GM21423 (cell line): ENCODE data around the gene MYO9A.
"Not testable (repeated sequence)": the region's sequence is repeated elsewhere in the genome, so short reads cannot be mapped to it uniquely, and the experiment has no call there.

ENCODE experiments used
- ATAC-seq: cut with Tn5 transposase; IDR thresholded peaks from one replicate; pipeline ENCODE4 v1.9.1; 2021; ENCODE audit warnings: mild to moderate bottlenecking, moderate library complexity; ENCODE audit not compliant: unreplicated experiment

The MYO9A gene

GRCh38 chr15:72044956-72045355 is 73.0 kb downstream of the MYO9A start:
- ATAC-seq: no peak

- no peak for ATAC-seq
Observed at GRCh38 chr15:72042865-72043264, 75.1 kb downstream of the MYO9A start.

GRCh38 chr15:72042054-72042453 is 75.9 kb downstream of the MYO9A start:
- ATAC-seq: no peak

- ATAC-seq: no peak
Observed at GRCh38 chr15:72037321-72037720, 80.6 kb downstream of the MYO9A start.

- ATAC-seq: no peak
Observed at GRCh38 chr15:72034859-72035650, 82.9 kb downstream of the MYO9A start.

GRCh38 chr15:72034351-72034750 is 83.6 kb downstream of the MYO9A start:
- no peak for ATAC-seq

- ATAC-seq: no peak
Observed at GRCh38 chr15:72033711-72034110, 84.2 kb downstream of the MYO9A start.

GRCh38 chr15:72033285-72033684 is 84.7 kb downstream of the MYO9A start:
- no peak for ATAC-seq

GRCh38 chr15:72021604-72022003 is 96.3 kb downstream of the MYO9A start:
- no peak for ATAC-seq

- ATAC-seq: no peak
Observed at GRCh38 chr15:72020799-72021198, 97.2 kb downstream of the MYO9A start.

- not testable (repeated sequence) for ATAC-seq
Observed at GRCh38 chr15:72014555-72014954, 103.4 kb downstream of the MYO9A start.

GRCh38 chr15:72013703-72014102 is 104.2 kb downstream of the MYO9A start:
- no peak for ATAC-seq

- ATAC-seq: no peak
Observed at GRCh38 chr15:72011302-72011942, 106.5 kb downstream of the MYO9A start.

GRCh38 chr15:72009222-72009621 is 108.7 kb downstream of the MYO9A start:
- no peak for ATAC-seq

GRCh38 chr15:72006382-72006781 is 111.6 kb downstream of the MYO9A start:
- ATAC-seq: no peak

- ATAC-seq: no peak
Observed at GRCh38 chr15:72005483-72005882, 112.5 kb downstream of the MYO9A start.

GRCh38 chr15:71999807-72000206 is 118.1 kb downstream of the MYO9A start:
- no peak for ATAC-seq

GRCh38 chr15:71998717-71999116 is 119.2 kb downstream of the MYO9A start:
- not testable (repeated sequence) for ATAC-seq

- no peak for ATAC-seq
Observed at GRCh38 chr15:71997691-71998090, 120.3 kb downstream of the MYO9A start.

- no peak for ATAC-seq
Observed at GRCh38 chr15:71975816-71976150, 142.2 kb downstream of the MYO9A start.

GRCh38 chr15:71974211-71974610 is 143.7 kb downstream of the MYO9A start:
- no peak for ATAC-seq

GRCh38 chr15:71973366-71973765 is 144.6 kb downstream of the MYO9A start:
- no peak for ATAC-seq

GRCh38 chr15:71971905-71972304 is 146.0 kb downstream of the MYO9A start:
- no peak for ATAC-seq
